ENCODE measurements around the gene SURF4. TPM values are rescaled to one million over a fixed set of nuclear protein-coding genes. Genes with fewer than 3 reads are reported as not detected.

The SURF4 gene
- polyA plus RNA-seq, 2 donors, result 39.7 to 64.7 TPM

DNA sequence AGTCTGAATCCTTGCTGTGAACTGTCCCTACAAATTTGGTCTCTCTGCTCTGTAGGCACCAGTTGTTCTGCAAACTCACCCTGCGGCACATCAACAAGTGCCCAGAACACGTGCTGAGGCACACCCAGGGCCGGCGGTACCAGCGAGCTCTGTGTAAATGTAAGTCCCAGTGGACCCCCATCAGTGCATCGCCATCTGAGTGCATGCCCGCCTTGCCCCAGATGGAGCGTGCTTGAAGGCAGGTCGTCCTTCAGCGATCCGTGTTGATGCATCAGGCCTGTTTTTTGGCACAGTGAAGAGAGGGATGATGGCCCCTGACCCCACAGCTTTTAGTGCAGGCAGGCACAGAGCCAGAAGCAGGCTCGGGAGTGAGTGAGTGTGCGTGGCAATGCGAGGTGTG, 18.2 kb downstream of the SURF4 start:
- H3K4me3 ChIP-seq (ENCODE audit: low read depth in 1 of 2, low read length in 2 of 2), result peak overlapping the region in 1 of 2 donors; percentile 86
- WGBS, 2 donors, result 70 to 74% methylated on average over 14 of the region's 14 CpGs

GRCh38 chr9:133356391-133357091, 19.3 kb downstream of the SURF4 start, which contains the start of the genes SURF1 and SURF2:
Gene SURF1 (minus strand): TSS chr9:133356487. CDS start chr9:133356453, 34 bp downstream.
Gene SURF2 (plus strand): TSS chr9:133356550. CDS start chr9:133356593, 43 bp downstream.
- Histone ChIP-seq H3K4me3 (ENCODE audit: low read depth in 1 of 2, low read length in 2 of 2) (peak within 1 kb of the TSS; percentile 68 to 86), H3K4me1 (ENCODE audit: control insufficient read depth in 2 of 2, insufficient read depth in 2 of 2, low read length in 1 of 2) (peaks cover 4 to 26% of the 10 kb centered on the region in 2 donors)
- WGBS, 2 donors, result 1% methylated on average over 61 to 78 of the region's 78 CpGs

More for the DNA sequence above, 18.2 kb downstream of the SURF4 start:
- Histone ChIP-seq H3K9me3 (ENCODE audit: control insufficient read depth in 2 of 2, insufficient read depth in 1 of 2, low read depth in 1 of 2, low read length in 1 of 2) (peaks cover 0 to 2% of the 10 kb centered on the region in 2 donors), H3K4me1 (ENCODE audit: control insufficient read depth in 2 of 2, insufficient read depth in 2 of 2, low read length in 1 of 2) (peaks cover 4 to 31% of the 10 kb centered on the region in 2 donors), H3K27ac (ENCODE audit: low read depth in 2 of 2, low read length in 1 of 2) (no peak overlapping the region), H3K27me3 (ENCODE audit: control insufficient read depth in 1 of 2, insufficient read depth in 2 of 2, low read length in 2 of 2) (no peaks in the 10 kb centered on the region), H3K36me3 (ENCODE audit: control insufficient read depth in 2 of 2, insufficient read depth in 2 of 2, low read length in 1 of 2) (peaks cover 1 to 44% of the 10 kb centered on the region in 2 donors)

DNA sequence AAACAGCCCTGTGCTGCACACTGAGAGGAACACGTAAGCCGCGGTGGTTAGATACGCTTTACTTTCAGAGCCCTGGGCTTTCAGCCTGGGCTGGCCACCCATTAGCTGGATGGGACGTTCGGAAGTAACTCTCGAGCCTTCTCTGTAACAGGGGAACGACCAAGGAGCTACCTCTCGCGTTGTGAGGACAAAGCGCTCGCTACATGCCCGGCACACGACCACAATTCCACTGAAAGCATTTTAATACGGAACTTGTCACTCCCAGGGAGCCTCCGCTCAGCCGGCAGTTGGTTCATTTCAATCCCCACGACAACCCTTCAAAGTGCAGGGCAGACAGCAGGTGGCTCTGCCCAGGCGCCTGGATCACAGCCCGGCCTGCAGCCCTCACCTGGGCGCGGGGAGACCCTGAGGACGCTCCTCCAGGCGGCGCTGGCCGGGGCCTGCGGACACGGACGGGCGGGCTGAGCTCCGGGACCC, 19.9 kb downstream of the SURF4 start:
- Histone ChIP-seq H3K27me3 (ENCODE audit: control insufficient read depth in 1 of 2, insufficient read depth in 2 of 2, low read length in 2 of 2) (no peaks in the 10 kb centered on the region), H3K36me3 (ENCODE audit: control insufficient read depth in 2 of 2, insufficient read depth in 2 of 2, low read length in 1 of 2) (peaks cover 4 to 45% of the 10 kb centered on the region in 2 donors), H3K4me1 (ENCODE audit: control insufficient read depth in 2 of 2, insufficient read depth in 2 of 2, low read length in 1 of 2) (peaks cover 4 to 26% of the 10 kb centered on the region in 2 donors), H3K27ac (ENCODE audit: low read depth in 2 of 2, low read length in 1 of 2) (peak overlapping the region; percentile 77 to 80), H3K4me3 (ENCODE audit: low read depth in 1 of 2, low read length in 2 of 2) (peak overlapping the region; percentile 68 to 86), H3K9me3 (ENCODE audit: control insufficient read depth in 2 of 2, insufficient read depth in 1 of 2, low read depth in 1 of 2, low read length in 1 of 2) (no peaks in the 10 kb centered on the region)
- 0 to 1% methylated on average over 23 to 31 of the region's 31 CpGs for WGBS, 2 donors

More at GRCh38 chr9:133356391-133357091, 19.3 kb downstream of the SURF4 start, which contains the start of the genes SURF1 and SURF2:
- H3K9me3 ChIP-seq (ENCODE audit: control insufficient read depth in 2 of 2, insufficient read depth in 1 of 2, low read depth in 1 of 2, low read length in 1 of 2), result no peaks in the 10 kb centered on the region
- no peaks in the 10 kb centered on the region for H3K27me3 ChIP-seq (ENCODE audit: control insufficient read depth in 1 of 2, insufficient read depth in 2 of 2, low read length in 2 of 2)
- peak within 1 kb of the TSS; percentile 77 to 80 for H3K27ac ChIP-seq (ENCODE audit: low read depth in 2 of 2, low read length in 1 of 2)
- peaks cover 4 to 47% of the 10 kb centered on the region in 2 donors for H3K36me3 ChIP-seq (ENCODE audit: control insufficient read depth in 2 of 2, insufficient read depth in 2 of 2, low read length in 1 of 2)

DNA sequence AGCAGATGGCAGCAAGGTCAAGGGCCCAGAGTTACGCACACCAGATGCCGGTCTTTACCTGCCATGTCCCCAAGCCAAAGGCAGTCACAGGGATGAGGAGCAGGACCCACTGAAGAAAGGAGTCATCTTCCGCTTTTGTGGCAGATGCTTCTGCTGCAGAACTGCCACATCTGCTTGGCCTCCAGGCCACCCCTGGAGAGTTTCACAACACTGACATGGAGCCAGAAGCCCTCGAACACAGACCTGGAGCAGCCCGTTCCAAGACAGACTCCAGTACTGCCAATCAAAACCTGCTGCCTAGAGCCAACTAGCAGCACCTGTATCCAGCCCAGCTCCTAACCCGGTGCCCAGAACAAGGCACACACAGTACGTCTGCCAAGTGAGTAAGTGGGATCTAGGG, 21.1 kb downstream of the SURF4 start:
- no peak overlapping the region for H3K4me3 ChIP-seq (ENCODE audit: low read depth in 1 of 2, low read length in 2 of 2)
- no peaks in the 10 kb centered on the region for H3K9me3 ChIP-seq (ENCODE audit: control insufficient read depth in 2 of 2, insufficient read depth in 1 of 2, low read depth in 1 of 2, low read length in 1 of 2)
- no peaks in the 10 kb centered on the region for H3K27me3 ChIP-seq (ENCODE audit: control insufficient read depth in 1 of 2, insufficient read depth in 2 of 2, low read length in 2 of 2)
- H3K27ac ChIP-seq (ENCODE audit: low read depth in 2 of 2, low read length in 1 of 2), result peak overlapping the region in 1 of 2 donors; percentile 14
- 76 to 77% methylated on average over 7 of the region's 7 CpGs for WGBS, 2 donors
- peaks cover 4 to 22% of the 10 kb centered on the region in 2 donors for H3K4me1 ChIP-seq (ENCODE audit: control insufficient read depth in 2 of 2, insufficient read depth in 2 of 2, low read length in 1 of 2)
- H3K36me3 ChIP-seq (ENCODE audit: control insufficient read depth in 2 of 2, insufficient read depth in 2 of 2, low read length in 1 of 2), result peaks cover 7 to 44% of the 10 kb centered on the region in 2 donors

DNA sequence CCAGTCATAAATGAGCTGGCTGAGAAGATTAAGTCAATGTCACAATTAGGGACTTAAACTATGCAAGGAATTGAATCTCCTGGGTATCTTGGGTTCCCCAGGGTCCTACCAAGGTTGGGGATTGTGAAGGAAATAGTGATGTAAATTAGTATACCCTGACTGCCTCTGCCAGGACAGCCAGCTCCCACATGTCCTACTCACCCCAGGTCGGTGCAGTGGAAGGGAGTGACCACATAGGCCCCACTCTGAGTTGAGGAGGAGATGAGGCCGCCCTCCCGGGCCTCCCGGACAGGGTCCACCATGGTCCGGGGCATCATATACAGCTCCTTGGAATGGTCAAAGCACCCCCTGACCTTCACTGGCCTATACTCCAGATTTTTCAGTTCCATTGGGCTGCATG, 22.3 kb downstream of the SURF4 start:
- Histone ChIP-seq H3K36me3 (ENCODE audit: control insufficient read depth in 2 of 2, insufficient read depth in 2 of 2, low read length in 1 of 2) (peaks cover 7 to 38% of the 10 kb centered on the region in 2 donors), H3K4me3 (ENCODE audit: low read depth in 1 of 2, low read length in 2 of 2) (no peak overlapping the region), H3K9me3 (ENCODE audit: control insufficient read depth in 2 of 2, insufficient read depth in 1 of 2, low read depth in 1 of 2, low read length in 1 of 2) (no peaks in the 10 kb centered on the region), H3K4me1 (ENCODE audit: control insufficient read depth in 2 of 2, insufficient read depth in 2 of 2, low read length in 1 of 2) (peaks cover 4 to 18% of the 10 kb centered on the region in 2 donors), H3K27me3 (ENCODE audit: control insufficient read depth in 1 of 2, insufficient read depth in 2 of 2, low read length in 2 of 2) (no peaks in the 10 kb centered on the region), H3K27ac (ENCODE audit: low read depth in 2 of 2, low read length in 1 of 2) (no peak overlapping the region)
- 77 to 88% methylated on average over 5 of the region's 5 CpGs for WGBS, 2 donors

GRCh38 chr9:133352635-133353340, 23.1 kb downstream of the SURF4 start:
- Histone ChIP-seq H3K9me3 (ENCODE audit: control insufficient read depth in 2 of 2, insufficient read depth in 1 of 2, low read depth in 1 of 2, low read length in 1 of 2) (no peaks in the 10 kb centered on the region), H3K36me3 (ENCODE audit: control insufficient read depth in 2 of 2, insufficient read depth in 2 of 2, low read length in 1 of 2) (peaks cover 7 to 36% of the 10 kb centered on the region in 2 donors), H3K4me3 (ENCODE audit: low read depth in 1 of 2, low read length in 2 of 2) (no peak overlapping the region), H3K27ac (ENCODE audit: low read depth in 2 of 2, low read length in 1 of 2) (no peak overlapping the region), H3K4me1 (ENCODE audit: control insufficient read depth in 2 of 2, insufficient read depth in 2 of 2, low read length in 1 of 2) (peaks cover 2 to 15% of the 10 kb centered on the region in 2 donors), H3K27me3 (ENCODE audit: control insufficient read depth in 1 of 2, insufficient read depth in 2 of 2, low read length in 2 of 2) (no peaks in the 10 kb centered on the region)
- WGBS, 2 donors, result 64 to 68% methylated on average over 8 of the region's 8 CpGs

- Histone ChIP-seq H3K27me3 (ENCODE audit: control insufficient read depth in 1 of 2, insufficient read depth in 2 of 2, low read length in 2 of 2) (no peaks in the 10 kb centered on the region), H3K27ac (ENCODE audit: low read depth in 2 of 2, low read length in 1 of 2) (no peak overlapping the region), H3K4me3 (ENCODE audit: low read depth in 1 of 2, low read length in 2 of 2) (no peak overlapping the region), H3K4me1 (ENCODE audit: control insufficient read depth in 2 of 2, insufficient read depth in 2 of 2, low read length in 1 of 2) (peaks cover 0 to 8% of the 10 kb centered on the region in 2 donors), H3K36me3 (ENCODE audit: control insufficient read depth in 2 of 2, insufficient read depth in 2 of 2, low read length in 1 of 2) (peaks cover 7 to 36% of the 10 kb centered on the region in 2 donors), H3K9me3 (ENCODE audit: control insufficient read depth in 2 of 2, insufficient read depth in 1 of 2, low read depth in 1 of 2, low read length in 1 of 2) (no peaks in the 10 kb centered on the region)
- WGBS, 2 donors, result 68 to 75% methylated on average over 14 of the region's 14 CpGs
Observed at GRCh38 chr9:133351908-133352634, 23.8 kb downstream of the SURF4 start.

DNA sequence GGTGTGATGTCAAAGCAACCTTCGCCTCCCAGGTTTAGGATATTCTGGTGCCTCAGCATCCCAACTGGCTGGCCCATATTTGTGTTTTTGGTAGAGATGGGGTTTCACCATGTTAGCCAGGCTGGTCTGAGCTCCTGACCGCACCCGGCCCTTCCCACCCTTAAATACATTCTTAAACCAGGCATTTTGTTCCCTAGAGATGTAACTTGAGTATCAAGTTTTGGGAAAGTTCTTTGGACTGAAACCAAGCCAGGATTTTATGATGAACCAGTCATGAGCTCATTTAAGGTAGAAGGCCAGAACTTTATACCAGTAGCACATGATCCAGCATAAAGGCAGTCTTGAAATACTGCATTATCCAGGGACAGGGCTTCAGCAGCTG, 24.3 kb downstream of the SURF4 start:
- WGBS, 2 donors, result 84 to 90% methylated on average over 3 of the region's 3 CpGs
- Histone ChIP-seq H3K9me3 (ENCODE audit: control insufficient read depth in 2 of 2, insufficient read depth in 1 of 2, low read depth in 1 of 2, low read length in 1 of 2) (no peaks in the 10 kb centered on the region), H3K4me3 (ENCODE audit: low read depth in 1 of 2, low read length in 2 of 2) (no peak overlapping the region), H3K36me3 (ENCODE audit: control insufficient read depth in 2 of 2, insufficient read depth in 2 of 2, low read length in 1 of 2) (peaks cover 7 to 36% of the 10 kb centered on the region in 2 donors), H3K27ac (ENCODE audit: low read depth in 2 of 2, low read length in 1 of 2) (no peak overlapping the region), H3K4me1 (ENCODE audit: control insufficient read depth in 2 of 2, insufficient read depth in 2 of 2, low read length in 1 of 2) (peaks cover 0 to 10% of the 10 kb centered on the region in 2 donors), H3K27me3 (ENCODE audit: control insufficient read depth in 1 of 2, insufficient read depth in 2 of 2, low read length in 2 of 2) (no peaks in the 10 kb centered on the region)

Data from esophagus (tissue), 2 donors.